ENCODE measurements around the gene SREK1IP1.

SREK1IP1 gene

DNA sequence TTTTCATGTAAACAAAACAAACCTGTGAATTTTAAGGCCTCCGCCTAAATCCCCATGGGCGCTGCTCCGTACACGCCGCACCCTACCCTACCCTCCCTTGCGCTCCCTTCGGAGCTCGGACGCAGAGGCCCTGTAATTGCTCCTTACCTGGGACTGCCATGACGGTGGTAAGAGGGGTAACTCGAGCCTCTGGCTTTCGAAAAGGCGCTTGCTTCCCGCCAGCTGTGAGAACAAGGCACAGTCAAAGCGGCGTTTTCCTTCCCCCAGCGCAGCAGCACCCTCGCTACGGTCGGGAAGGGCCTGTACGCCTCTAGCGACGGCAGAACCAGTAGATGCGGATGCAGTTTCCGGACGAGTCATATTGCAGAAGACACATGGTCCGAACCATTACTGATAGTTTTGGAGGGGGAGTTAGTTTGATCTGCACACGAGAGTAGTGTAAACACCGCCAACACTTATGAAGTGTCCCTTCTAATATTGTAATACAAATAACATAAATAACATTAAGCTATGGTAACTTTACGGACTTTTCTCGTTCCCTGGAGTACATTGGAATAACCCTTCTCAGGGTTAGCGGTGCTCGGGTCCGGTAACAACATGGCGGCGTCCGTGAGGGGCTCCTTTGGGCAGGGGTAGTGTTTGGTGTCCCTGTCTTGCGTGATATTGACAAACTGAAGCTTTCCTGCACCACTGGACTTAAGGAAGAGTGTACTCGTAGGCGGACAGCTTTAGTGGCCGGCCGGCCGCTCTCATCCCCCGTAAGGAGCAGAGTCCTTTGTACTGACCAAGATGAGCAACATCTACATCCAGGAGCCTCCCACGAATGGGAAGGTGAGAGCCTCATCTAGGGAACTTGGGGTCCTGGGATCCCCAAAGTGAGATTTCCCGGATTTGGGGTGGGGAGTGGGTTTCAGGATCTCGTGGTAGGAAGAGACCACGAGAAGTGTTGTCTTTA is at the start of gene SREK1IP1, which contains the start of gene CWC27:
Gene SREK1IP1 (minus strand): TSS at position 334 of the 955 bp plus-strand sequence. CDS start 174 bp downstream, at position 160.
Gene CWC27 (plus strand): TSS at position 573 of the 955 bp plus-strand sequence. CDS start 217 bp downstream, at position 790.
- DNase-seq: peak; percentile 86

DNA sequence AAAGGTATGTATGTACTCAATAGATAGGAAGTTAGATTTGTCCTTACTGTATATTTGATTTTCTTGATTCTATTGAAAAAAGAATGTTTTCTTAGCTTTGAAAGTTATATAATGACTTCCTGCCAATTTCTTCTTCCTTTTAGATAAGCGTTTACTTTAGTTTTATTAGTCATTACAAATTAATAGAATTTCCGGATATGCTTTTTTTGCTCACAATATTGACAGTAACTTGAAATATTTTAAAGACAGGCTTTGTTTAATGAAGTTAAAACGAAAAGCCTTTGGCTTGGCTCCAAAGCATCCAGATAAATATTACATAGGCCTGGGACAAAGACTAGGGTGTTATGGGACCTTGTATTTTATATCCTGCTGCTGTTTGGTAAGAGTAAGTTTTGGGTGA is 49.8 kb upstream of the SREK1IP1 start:
- no peak for DNase-seq

DNA sequence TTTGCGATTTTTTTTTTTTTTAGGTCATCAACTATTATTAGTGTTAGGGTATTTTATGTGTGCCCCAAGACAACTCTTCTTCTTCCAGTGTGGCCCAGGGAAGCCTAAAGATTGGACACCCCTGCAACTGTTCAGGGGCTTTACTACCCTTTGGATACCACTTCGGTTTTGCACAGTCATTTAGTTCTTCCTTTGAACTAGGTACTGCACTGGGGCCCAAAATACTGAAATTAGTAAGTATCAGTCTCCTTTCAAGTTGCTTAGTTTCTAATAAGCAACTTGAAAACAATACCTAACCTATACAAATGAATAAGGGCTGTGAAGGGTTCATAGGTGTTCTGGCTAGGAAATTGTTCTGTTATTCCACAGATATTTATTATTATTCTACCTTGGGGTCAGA is 45.6 kb upstream of the SREK1IP1 start:
- DNase-seq: no peak

GRCh38 chr5:64811050-64811640 is 42.7 kb upstream of the SREK1IP1 start:
- peak; percentile 10 for DNase-seq

- DNase-seq: no peak
These were observed 39.0 kb upstream of the SREK1IP1 start for GRCh38 chr5:64807520-64807919.

- DNase-seq: no peak
These were observed 38.0 kb upstream of the SREK1IP1 start for GRCh38 chr5:64806537-64806936.

DNA sequence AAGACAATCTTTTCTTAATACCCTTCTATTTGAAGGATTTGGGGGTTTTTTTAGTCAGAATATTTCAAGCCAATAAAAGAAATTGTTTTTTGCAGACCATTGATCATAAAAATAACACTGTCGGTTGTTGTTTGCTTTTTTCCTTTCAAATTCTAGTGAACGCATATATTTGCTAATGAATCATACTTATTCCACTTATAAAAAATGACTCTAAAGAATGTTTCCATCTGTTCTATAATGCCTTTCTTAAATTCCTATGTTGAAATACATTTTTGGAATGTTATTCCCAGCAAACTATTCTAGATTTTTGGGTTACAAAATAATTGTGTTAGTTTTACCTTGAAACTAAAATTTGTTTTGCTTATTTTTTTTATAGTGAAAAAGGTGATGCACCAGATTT is 32.4 kb upstream of the SREK1IP1 start:
- no peak for DNase-seq

- no peak for DNase-seq
These were observed 27.8 kb upstream of the SREK1IP1 start for GRCh38 chr5:64796301-64796700.

DNA sequence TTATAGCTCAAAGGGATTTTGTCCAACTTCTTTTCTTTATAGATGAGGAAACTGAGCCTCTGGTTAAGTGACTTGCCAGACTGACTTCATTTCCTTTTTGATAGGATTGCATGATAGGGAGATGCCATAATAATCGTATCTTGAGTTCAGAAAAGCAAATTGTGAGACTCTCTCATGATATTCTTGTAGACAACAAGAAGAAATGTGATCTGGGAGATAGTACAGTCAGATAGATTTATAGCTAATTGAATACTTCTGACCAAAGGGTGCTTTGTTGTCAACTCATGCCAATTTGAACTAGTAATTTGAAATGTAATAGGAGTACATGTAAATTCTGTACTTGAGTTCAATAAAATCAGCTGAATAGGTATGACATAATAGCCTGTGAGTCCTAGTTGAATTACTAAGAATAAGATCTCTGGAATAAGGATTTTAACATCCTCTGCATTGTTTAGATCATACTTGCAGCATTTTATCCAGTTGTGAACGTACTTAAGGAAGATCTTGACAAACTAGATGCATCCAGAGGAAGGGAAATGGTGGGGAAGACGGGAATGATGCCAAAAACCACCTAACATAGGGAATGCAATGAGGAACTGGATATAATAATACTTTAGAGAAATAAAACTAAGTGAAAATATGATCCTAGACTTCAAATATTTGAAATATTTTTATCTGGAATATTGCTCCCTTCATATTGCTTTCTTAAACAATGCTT is 25.7 kb upstream of the SREK1IP1 start:
- DNase-seq: no peak

DNA sequence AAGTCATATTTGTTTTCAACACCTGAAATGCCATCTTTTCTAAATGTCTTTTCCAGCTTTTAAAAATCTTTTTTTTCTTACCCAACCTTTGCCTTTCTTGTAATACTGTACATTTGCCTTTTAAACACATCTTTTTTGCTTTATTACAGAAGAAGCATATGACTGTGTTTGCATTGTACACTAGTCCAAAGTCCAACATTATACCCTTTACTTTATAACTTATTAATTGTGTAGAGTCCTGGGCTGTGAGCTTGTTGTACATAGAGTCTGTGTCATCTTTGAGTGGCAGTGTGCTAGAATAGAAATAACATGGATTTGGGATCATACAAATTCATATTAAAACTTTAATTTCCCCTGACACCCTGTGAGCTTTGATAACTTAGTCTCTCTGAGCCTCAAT is 24.0 kb upstream of the SREK1IP1 start:
- DNase-seq: no peak

DNA sequence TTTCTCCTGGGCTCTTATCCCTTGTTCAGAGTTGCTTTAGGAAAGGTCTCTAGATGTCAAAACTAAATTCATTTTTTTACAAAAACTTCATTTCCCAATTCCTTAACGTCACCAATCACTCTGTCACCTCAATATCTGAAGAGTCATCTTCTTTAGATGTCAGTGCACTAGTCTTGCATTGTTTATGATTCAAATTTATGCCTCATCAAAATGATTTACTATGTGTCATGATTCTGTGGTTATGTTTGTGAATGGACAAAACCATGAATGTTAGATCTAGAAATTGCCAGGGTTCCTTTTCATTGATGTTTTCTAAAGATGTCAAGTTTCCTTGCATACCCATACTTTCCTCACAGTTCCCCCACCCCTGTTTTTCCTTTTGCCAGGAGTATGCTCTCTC is 21.7 kb upstream of the SREK1IP1 start:
- no peak for DNase-seq

GRCh38 chr5:64789457-64789856 is 21.0 kb upstream of the SREK1IP1 start:
- no peak for DNase-seq

DNA sequence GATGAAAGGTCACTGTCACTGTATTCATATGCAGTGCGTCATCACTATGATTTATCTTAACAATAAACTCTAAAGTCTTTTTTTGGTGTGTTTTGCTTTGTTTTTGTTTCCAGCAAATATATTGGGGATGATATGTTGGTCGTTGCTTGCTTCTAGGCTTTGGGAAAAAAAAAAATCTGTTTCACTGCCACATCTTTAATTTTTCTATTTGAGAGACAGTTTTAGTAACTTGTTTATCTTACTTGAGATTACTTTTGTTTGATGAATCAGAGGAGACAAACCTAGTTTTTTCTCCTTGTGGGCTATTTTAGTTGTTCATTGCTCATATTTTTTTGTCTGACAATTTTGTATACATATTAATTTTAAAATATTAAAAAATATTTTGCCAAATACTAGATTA is 19.7 kb upstream of the SREK1IP1 start:
- no peak for DNase-seq

DNA sequence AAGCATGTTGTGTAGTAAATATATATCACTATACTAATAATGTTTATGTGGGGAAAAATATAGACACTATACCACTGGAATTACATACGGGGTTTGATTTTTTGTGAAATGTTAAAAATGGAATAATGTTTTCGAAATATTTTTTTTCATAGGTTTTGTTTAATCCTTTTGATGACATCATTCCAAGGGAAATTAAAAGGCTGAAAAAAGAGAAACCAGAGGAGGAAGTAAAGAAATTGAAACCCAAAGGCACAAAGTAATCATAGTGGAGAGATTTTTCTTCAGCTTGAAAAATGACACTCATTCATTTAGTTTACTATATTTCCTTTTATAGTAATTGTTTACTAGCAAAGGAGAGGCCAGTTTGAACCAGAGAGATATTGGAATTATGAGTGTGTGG is 17.9 kb upstream of the SREK1IP1 start:
- DNase-seq: no peak

GRCh38 chr5:64784451-64785025 is 16.0 kb upstream of the SREK1IP1 start:
- DNase-seq: peak; percentile 45

GRCh38 chr5:64775291-64775690 is 6.8 kb upstream of the SREK1IP1 start:
- no peak for DNase-seq

DNA sequence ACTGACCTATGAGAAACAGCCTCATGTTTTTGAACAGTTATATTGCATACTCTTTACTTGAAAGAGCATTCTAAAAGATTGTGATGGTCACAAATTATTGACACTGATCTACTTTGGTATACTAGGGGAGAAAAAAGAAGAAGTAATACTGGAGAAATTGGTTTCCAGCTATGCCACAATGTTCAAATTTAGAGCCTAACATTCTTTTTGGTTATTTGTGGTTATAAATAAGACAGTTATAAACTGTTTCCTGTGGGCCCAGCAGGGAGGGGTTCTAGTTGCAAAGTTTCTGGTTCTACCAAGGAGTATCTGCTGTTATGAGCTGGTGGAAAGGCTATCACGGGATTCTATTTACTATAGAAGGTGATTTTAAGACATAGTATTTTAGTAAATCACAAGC is 5.0 kb upstream of the SREK1IP1 start:
- no peak for DNase-seq

DNA sequence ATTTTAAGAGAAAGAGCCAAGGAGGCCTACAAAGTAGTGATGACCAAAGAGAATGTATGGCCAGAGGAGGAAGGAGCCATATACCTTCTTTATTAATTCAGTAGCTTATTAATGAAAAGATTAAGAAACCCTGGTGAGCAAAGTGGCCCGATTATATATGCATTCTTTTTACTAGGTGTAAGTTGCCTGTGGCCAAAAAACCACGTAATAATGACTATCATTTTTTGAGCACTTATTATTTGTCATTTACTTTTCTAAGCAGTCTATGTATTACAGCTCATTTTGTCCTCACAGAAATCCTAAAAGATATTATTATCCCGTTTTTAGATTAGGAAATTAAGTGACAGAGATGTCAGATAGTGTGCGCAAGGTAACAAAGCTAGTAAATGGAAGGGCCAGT is 3.2 kb upstream of the SREK1IP1 start:
- no peak for DNase-seq

GRCh38 chr5:64769855-64770254 is 1.4 kb upstream of the SREK1IP1 start:
- no peak for DNase-seq

GRCh38 chr5:64767959-64768357 is 533 bp downstream of the SREK1IP1 start:
- no peak for DNase-seq

DNA sequence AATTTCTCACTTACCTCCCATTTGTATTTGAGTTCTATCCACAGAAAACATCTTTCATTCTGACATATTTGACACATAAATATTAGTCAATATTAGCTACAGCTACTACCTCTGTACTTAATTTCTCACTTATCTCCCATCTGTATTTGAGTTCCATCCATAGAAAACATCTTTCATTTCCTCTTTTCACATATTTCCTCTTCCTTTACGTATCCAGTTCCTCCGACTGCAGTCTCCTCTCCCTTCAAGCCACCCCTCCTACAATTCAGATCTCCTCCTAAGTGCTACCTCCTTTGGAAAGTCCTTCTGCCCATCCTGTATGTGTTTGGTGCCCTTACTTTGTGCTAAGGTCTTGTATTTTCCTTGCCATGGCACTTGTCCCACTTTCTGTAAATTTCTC is 1.6 kb downstream of the SREK1IP1 start:
- no peak for DNase-seq

- no peak for DNase-seq
These were observed 2.5 kb downstream of the SREK1IP1 start for GRCh38 chr5:64765804-64766504.

Data from NCI-H446 treated with DMSO at 0.1 percent for 48 hours (cell line).